Skin epidermis (tissue), 12 donors: Measurements from ENCODE around the gene SLC28A1.
"Not testable (repeated sequence)": the region's sequence is repeated elsewhere in the genome, so short reads cannot be mapped to it uniquely, and the experiment has no call there.

Experiments used
- H3K27ac ChIP-seq, 21 experiments: fragments of 200-600 bp; sonication (generic) in 11 of 21; one replicate each; pipeline ENCODE4 v1.5.0; 2020; ENCODE audit warnings: mild to moderate bottlenecking in 3 of 21, inconsistent platforms in 2 of 21, moderate library complexity in 2 of 21
- H3K4me3 ChIP-seq, 7 experiments: fragments of 200-600 bp; sonication (generic) in 2 of 7; one replicate each; pipeline ENCODE4 v1.5.0; 2020; ENCODE audit warnings: inconsistent platforms in 2 of 7, mild to moderate bottlenecking in 2 of 7, moderate library complexity in 1 of 7

SLC28A1 gene

GRCh38 chr15:84859651-84860050, 24.8 kb upstream of the SLC28A1 start:
- H3K27ac ChIP-seq = peak overlapping the region in 1 of 21 experiments; percentile 2

GRCh38 chr15:84861781-84862180, 22.7 kb upstream of the SLC28A1 start:
- H3K4me3 ChIP-seq = no peak overlapping the region
- no peak overlapping the region for H3K27ac ChIP-seq

More at GRCh38 chr15:84859651-84860050, 24.8 kb upstream of the SLC28A1 start:
- H3K4me3 ChIP-seq = no peak overlapping the region

- H3K27ac ChIP-seq = no peak overlapping the region
Observed at GRCh38 chr15:84862214-84862975, 22.1 kb upstream of the SLC28A1 start.

GRCh38 chr15:84863565-84864443, 20.7 kb upstream of the SLC28A1 start:
- Histone ChIP-seq H3K27ac (no peak overlapping the region), H3K4me3 (no peak overlapping the region)

More at GRCh38 chr15:84862214-84862975, 22.1 kb upstream of the SLC28A1 start:
- no peak overlapping the region for H3K4me3 ChIP-seq

GRCh38 chr15:84864444-84864795, 20.0 kb upstream of the SLC28A1 start:
- no peak overlapping the region for H3K4me3 ChIP-seq
- H3K27ac ChIP-seq = no peak overlapping the region

- Histone ChIP-seq H3K4me3 (no peak overlapping the region), H3K27ac (no peak overlapping the region)
Observed at GRCh38 chr15:84865074-84865569, 19.3 kb upstream of the SLC28A1 start.

- no peak overlapping the region for H3K27ac ChIP-seq
Observed at GRCh38 chr15:84868037-84868880, 16.2 kb upstream of the SLC28A1 start.

GRCh38 chr15:84869510-84869909, 15.0 kb upstream of the SLC28A1 start:
- no peak overlapping the region for H3K4me3 ChIP-seq
- H3K27ac ChIP-seq = no peak overlapping the region

More at GRCh38 chr15:84868037-84868880, 16.2 kb upstream of the SLC28A1 start:
- H3K4me3 ChIP-seq = no peak overlapping the region

GRCh38 chr15:84871428-84871985, 13.0 kb upstream of the SLC28A1 start:
- Histone ChIP-seq H3K27ac (no peak overlapping the region), H3K4me3 (no peak overlapping the region)

- no peak overlapping the region for H3K4me3 ChIP-seq
- H3K27ac ChIP-seq = no peak overlapping the region
Observed at GRCh38 chr15:84872009-84872910, 12.2 kb upstream of the SLC28A1 start.

- Histone ChIP-seq H3K27ac (no peak overlapping the region), H3K4me3 (no peak overlapping the region)
Observed at GRCh38 chr15:84873997-84874396, 10.5 kb upstream of the SLC28A1 start.

- Histone ChIP-seq H3K4me3 (no peak overlapping the region), H3K27ac (no peak overlapping the region)
Observed at GRCh38 chr15:84874981-84875699, 9.3 kb upstream of the SLC28A1 start.

- H3K4me3 ChIP-seq = no peak overlapping the region
- no peak overlapping the region for H3K27ac ChIP-seq
Observed at GRCh38 chr15:84876269-84876668, 8.2 kb upstream of the SLC28A1 start.

GRCh38 chr15:84877701-84878100, 6.8 kb upstream of the SLC28A1 start:
- not testable (repeated sequence) for H3K4me3 ChIP-seq, H3K27ac ChIP-seq

- H3K4me3 ChIP-seq = no peak overlapping the region
- no peak overlapping the region for H3K27ac ChIP-seq
Observed at GRCh38 chr15:84878504-84878903, 6.0 kb upstream of the SLC28A1 start.

GRCh38 chr15:84879088-84879780, 5.2 kb upstream of the SLC28A1 start:
- Histone ChIP-seq H3K4me3 (no peak overlapping the region), H3K27ac (no peak overlapping the region)

- no peak overlapping the region for H3K27ac ChIP-seq
- H3K4me3 ChIP-seq = no peak overlapping the region
Observed at GRCh38 chr15:84880007-84880406, 4.5 kb upstream of the SLC28A1 start.
